ENCODE results near the gene PRTG.

The PRTG gene

DNA sequence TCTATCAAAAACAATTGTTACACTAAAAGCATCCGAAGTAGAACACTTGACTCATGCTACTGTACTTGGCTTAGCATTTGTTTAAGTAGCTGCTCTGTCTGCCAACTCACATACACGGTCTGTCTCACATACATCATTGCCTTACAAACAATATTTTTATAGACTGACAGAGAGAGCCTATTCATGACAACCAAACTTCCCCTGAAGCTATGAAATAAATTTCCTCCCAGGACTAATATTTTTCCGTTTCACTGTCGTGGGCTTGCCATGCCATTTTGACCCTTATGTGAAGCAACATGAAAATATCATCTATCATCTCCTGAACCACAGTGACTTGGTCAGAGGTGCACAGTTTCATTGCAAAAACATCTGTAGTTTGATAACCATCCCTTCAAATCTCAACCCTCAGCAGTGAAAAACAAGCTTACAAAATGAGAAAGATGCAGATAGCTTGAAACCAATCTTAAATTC is 88.4 kb downstream of the PRTG start:
- H3K4me1 ChIP-seq (ENCODE audit: control insufficient read depth, low read length), result no peaks in the 10 kb centered on the region
- no peak overlapping the region for H3K27ac ChIP-seq (ENCODE audit: low read depth, low read length)
- TF ChIP-seq EZH2phosphoT487 (IDR thresholded peaks at IDR 0.05; ENCODE audit: borderline replicate concordance, low read length), result no peak
- TF ChIP-seq CTCF (IDR thresholded peaks at IDR 0.05; ENCODE audit: low read depth, low read length, poor library complexity, severe bottlenecking), result no peak
- no peaks in the 10 kb centered on the region for H3K9me2 ChIP-seq (replicated peaks; ENCODE audit: control insufficient read depth, low read length)
- H3K4me3 ChIP-seq (ENCODE audit: low read length), result no peak overlapping the region
- no peaks in the 10 kb centered on the region for H3K79me2 ChIP-seq (ENCODE audit: control insufficient read depth, low read length)
- H4K20me1 ChIP-seq (ENCODE audit: control insufficient read depth, insufficient read depth, low read depth, low read length), result no peaks in the 10 kb centered on the region
- no peaks in the 10 kb centered on the region for H3K36me3 ChIP-seq (ENCODE audit: control insufficient read depth, low read length)
- H3K27me3 ChIP-seq (ENCODE audit: control insufficient read depth, low read length), result peaks cover 6% of the 10 kb centered on the region
- H3K9me3 ChIP-seq (ENCODE audit: control insufficient read depth, insufficient read depth, low read length), result no peaks in the 10 kb centered on the region
- no peak overlapping the region for H3K4me2 ChIP-seq (ENCODE audit: low read length)
- no peaks in the 10 kb centered on the region for H3F3A ChIP-seq (ENCODE audit: control insufficient read depth, insufficient read depth)

DNA sequence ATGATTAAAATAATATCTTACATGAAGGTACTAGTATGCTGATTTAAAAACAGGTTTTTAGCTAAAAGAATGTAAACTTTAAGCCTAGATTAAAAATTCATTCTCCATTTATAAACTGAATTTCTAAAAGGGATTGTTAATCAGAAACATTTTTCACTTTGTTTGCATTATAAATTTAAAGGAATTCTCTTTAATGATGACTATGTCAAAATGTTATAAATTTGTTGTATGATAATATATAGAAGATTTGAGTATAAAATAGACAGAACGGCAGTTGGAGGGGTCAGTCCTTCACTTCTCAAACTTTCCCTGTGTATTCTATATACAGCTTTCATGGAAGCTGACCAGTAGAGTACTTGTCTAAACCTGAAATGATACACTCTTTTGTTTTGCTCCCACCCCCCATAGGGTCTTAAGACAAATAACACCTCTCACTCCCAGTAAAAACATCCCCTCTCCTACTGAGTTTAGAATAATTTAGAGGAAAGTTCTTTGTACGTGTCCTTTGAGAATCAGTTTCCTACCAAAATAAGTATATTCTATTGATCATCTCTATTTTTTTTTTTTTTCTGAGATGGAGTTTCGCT is 90.0 kb downstream of the PRTG start:
- Histone ChIP-seq H3K4me1 (ENCODE audit: control insufficient read depth, low read length) (no peaks in the 10 kb centered on the region), H3F3A (ENCODE audit: control insufficient read depth, insufficient read depth) (no peaks in the 10 kb centered on the region), H3K9me2 (replicated peaks; ENCODE audit: control insufficient read depth, low read length) (no peaks in the 10 kb centered on the region), H3K79me2 (ENCODE audit: control insufficient read depth, low read length) (no peaks in the 10 kb centered on the region), H4K20me1 (ENCODE audit: control insufficient read depth, insufficient read depth, low read depth, low read length) (no peaks in the 10 kb centered on the region), H3K9me3 (ENCODE audit: control insufficient read depth, insufficient read depth, low read length) (no peaks in the 10 kb centered on the region), H3K27ac (ENCODE audit: low read depth, low read length) (no peak overlapping the region), H3K4me3 (ENCODE audit: low read length) (no peak overlapping the region), H3K27me3 (ENCODE audit: control insufficient read depth, low read length) (peaks cover 6% of the 10 kb centered on the region), H3K36me3 (ENCODE audit: control insufficient read depth, low read length) (no peaks in the 10 kb centered on the region), H3K4me2 (ENCODE audit: low read length) (no peak overlapping the region)
- no peak for TF ChIP-seq EZH2phosphoT487 (IDR thresholded peaks at IDR 0.05; ENCODE audit: borderline replicate concordance, low read length)
- TF ChIP-seq CTCF (IDR thresholded peaks at IDR 0.05; ENCODE audit: low read depth, low read length, poor library complexity, severe bottlenecking), result no peak

DNA sequence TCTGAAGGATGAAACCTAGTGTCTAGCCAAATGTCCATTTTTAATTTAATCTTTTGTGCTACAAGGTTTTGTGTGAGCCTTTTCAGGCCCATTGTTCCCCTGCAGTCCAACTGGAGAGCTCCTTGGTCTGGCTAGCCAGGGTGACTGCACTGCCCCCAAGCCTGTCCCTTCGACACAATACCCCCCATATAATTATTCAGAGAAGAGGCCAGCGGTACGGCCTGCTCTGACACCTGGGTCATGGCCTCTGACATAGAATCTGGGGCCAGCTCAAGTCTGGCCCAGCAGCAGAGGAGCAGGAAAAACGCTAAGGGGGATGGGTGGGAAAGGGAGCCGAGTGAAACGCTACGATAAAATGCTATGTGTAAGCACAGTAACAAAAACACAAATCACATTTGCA is 90.6 kb downstream of the PRTG start:
- Histone ChIP-seq H3K4me1 (ENCODE audit: control insufficient read depth, low read length) (no peaks in the 10 kb centered on the region), H3K9me2 (replicated peaks; ENCODE audit: control insufficient read depth, low read length) (no peaks in the 10 kb centered on the region), H4K20me1 (ENCODE audit: control insufficient read depth, insufficient read depth, low read depth, low read length) (no peaks in the 10 kb centered on the region), H3K27me3 (ENCODE audit: control insufficient read depth, low read length) (peaks cover 6% of the 10 kb centered on the region), H3F3A (ENCODE audit: control insufficient read depth, insufficient read depth) (no peaks in the 10 kb centered on the region), H3K79me2 (ENCODE audit: control insufficient read depth, low read length) (no peaks in the 10 kb centered on the region), H3K9me3 (ENCODE audit: control insufficient read depth, insufficient read depth, low read length) (no peaks in the 10 kb centered on the region), H3K36me3 (ENCODE audit: control insufficient read depth, low read length) (no peaks in the 10 kb centered on the region), H3K4me2 (ENCODE audit: low read length) (no peak overlapping the region), H3K4me3 (ENCODE audit: low read length) (no peak overlapping the region), H3K27ac (ENCODE audit: low read depth, low read length) (no peak overlapping the region)
- TF ChIP-seq CTCF (IDR thresholded peaks at IDR 0.05; ENCODE audit: low read depth, low read length, poor library complexity, severe bottlenecking) (no peak), EZH2phosphoT487 (IDR thresholded peaks at IDR 0.05; ENCODE audit: borderline replicate concordance, low read length) (no peak)

All from DOHH2 (cell line).